Activated T-cell treated with anti-CD3 and anti-CD28 coated beads, Interleukin-2, amount 50 U/mL, for 24 hours (primary cell): ENCODE results near the gene MED17.
"Not testable (repeated sequence)": the region's sequence is repeated elsewhere in the genome, so short reads cannot be mapped to it uniquely, and the experiment has no call there.

ENCODE experiments used
- DNase-seq: peaks from one replicate; pipeline ENCODE4 v3.0.0-alpha.2; 2020
- H3K27ac Mint-ChIP-seq: 2 replicates; pipeline ENCODE4 v1.8.0; 2020; ENCODE audit warnings: mild to moderate bottlenecking, mixed read lengths
- H3K27me3 Mint-ChIP-seq: 2 replicates; pipeline ENCODE4 v1.8.0; 2020; ENCODE audit warnings: mixed read lengths
- H3K36me3 Mint-ChIP-seq: 2 replicates; pipeline ENCODE4 v1.8.0; 2020; ENCODE audit warnings: low read depth, mixed read lengths
- H3K4me1 Mint-ChIP-seq: 2 replicates; pipeline ENCODE4 v1.8.0; 2020; ENCODE audit warnings: low read depth, mixed read lengths
- H3K4me3 Mint-ChIP-seq: 2 replicates; pipeline ENCODE4 v1.8.0; 2020; ENCODE audit warnings: mild to moderate bottlenecking, moderate library complexity, mixed read lengths
- H3K9me3 Mint-ChIP-seq: 2 replicates; pipeline ENCODE4 v1.8.0; 2020; ENCODE audit warnings: mixed read lengths

Gene MED17

DNA sequence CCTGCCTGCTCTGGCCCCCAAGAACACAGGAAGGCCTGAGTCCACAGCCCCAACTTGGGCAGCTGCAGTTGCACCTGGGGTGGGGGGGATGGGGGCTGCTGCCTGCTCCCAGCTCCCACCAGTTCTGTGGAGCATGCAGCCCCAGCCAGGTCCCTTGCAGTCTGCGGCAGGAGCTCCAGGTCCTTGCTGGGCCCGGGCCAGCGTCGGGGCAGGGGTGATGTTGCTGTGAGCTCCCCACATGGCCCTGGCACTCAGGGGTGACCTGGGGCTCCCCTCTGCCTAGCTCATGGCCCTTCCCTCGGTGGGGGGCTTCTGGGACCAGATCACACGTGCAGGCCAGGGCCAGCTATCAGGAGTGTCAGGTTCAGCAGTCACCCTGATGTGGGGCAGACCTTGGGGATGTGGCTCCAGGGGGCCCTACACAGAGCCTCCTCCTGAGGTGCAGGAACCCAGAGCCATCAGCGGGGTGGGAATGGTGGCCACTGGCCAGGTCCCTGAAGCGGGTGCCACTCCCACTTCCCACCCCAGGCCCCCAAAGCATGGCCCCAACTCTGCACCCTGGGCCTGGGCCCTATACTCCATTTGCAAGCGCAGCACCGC is 10.4 kb upstream of the MED17 start:
- Mint-ChIP-seq H3K27me3 (no peaks in the 10 kb centered on the region), H3K9me3 (no peaks in the 10 kb centered on the region), H3K27ac (no peak overlapping the region), H3K4me3 (no peak overlapping the region), H3K4me1 (no peaks in the 10 kb centered on the region), H3K36me3 (peaks cover 3% of the 10 kb centered on the region)
- DNase-seq = no peak

DNA sequence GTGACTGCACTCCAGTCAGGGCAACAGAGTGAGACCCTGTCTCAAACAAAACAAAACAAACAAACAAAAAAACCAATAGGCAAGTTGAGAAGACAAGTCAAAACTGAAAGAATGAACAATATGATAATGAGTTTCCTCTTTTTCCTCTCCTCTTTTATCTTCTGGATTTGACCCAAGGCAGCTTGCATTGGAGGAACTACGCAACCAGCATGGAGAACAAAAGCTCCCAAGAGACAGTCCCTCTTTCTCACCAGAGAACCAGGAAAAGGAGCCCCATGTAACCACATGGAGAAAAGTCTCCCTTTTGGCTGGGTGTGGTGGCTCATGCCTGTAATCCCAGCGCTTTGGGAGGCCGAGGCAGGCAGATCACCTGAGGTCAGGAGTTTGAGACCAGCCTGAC is 9.5 kb upstream of the MED17 start:
- DNase-seq, H3K36me3 Mint-ChIP-seq, H3K9me3 Mint-ChIP-seq, H3K4me1 Mint-ChIP-seq, H3K27ac Mint-ChIP-seq, H3K27me3 Mint-ChIP-seq, H3K4me3 Mint-ChIP-seq: not testable (repeated sequence)

DNA sequence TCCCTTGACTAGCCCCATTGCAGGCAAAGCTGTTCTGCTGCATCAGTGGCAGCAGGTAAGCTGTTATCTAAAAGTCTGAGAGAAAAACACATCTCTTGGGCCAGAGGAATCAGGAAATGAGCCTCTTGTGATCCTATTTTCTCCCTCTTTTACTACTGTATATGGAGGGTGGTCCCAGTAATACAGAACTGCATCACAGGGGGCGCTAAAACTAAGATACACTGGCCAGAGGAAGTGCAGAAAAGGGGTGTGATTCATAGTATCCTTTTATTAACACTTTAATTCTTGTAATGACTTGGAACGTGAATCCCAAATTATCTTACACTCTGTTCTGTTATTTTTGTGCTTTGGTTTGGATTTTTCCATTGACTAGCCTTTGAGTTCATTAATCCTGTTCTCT is 8.8 kb upstream of the MED17 start:
- Mint-ChIP-seq H3K36me3 (peaks cover 7% of the 10 kb centered on the region), H3K4me3 (no peak overlapping the region), H3K4me1 (no peaks in the 10 kb centered on the region), H3K27ac (no peak overlapping the region), H3K27me3 (no peaks in the 10 kb centered on the region), H3K9me3 (no peaks in the 10 kb centered on the region)
- DNase-seq = no peak

DNA sequence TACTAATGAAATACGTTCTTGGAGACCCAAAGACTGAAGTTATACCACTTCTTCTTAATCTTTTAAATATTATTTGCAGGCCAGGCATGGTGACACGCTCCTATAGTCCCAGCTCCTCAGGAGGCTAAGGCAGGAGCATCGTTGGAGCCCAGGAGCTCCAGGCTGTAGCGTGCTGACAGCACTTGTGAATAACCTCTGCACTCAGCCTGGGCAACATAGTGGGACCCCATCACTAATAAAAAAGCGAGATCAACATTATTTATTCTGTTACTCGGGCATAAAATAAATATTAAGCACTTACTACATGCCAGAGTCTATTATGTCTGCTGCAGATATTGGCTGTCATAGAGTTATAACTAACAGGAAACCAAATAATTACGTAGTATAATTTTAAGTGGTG is 720 bp upstream of the MED17 start:
- Mint-ChIP-seq H3K4me3 (peak overlapping the region; percentile 99), H3K27ac (peak overlapping the region; percentile 98), H3K4me1 (peaks cover 36% of the 10 kb centered on the region), H3K36me3 (peaks cover 52% of the 10 kb centered on the region), H3K27me3 (no peaks in the 10 kb centered on the region), H3K9me3 (no peaks in the 10 kb centered on the region)
- DNase-seq = no peak

GRCh38 chr11:93783765-93784144 is 327 bp upstream of the MED17 start:
- peaks cover 54% of the 10 kb centered on the region for H3K36me3 Mint-ChIP-seq
- no peaks in the 10 kb centered on the region for H3K9me3 Mint-ChIP-seq
- no peak for DNase-seq
- peak overlapping the region; percentile 98 for H3K27ac Mint-ChIP-seq
- H3K4me3 Mint-ChIP-seq = peak overlapping the region; percentile 99
- no peaks in the 10 kb centered on the region for H3K27me3 Mint-ChIP-seq
- peaks cover 38% of the 10 kb centered on the region for H3K4me1 Mint-ChIP-seq

GRCh38 chr11:93784935-93785360 is 866 bp downstream of the MED17 start:
- H3K9me3 Mint-ChIP-seq = no peaks in the 10 kb centered on the region
- peaks cover 61% of the 10 kb centered on the region for H3K36me3 Mint-ChIP-seq
- peaks cover 43% of the 10 kb centered on the region for H3K4me1 Mint-ChIP-seq
- DNase-seq = no peak
- no peaks in the 10 kb centered on the region for H3K27me3 Mint-ChIP-seq
- peak overlapping the region; percentile 99 for H3K4me3 Mint-ChIP-seq
- H3K27ac Mint-ChIP-seq = peak overlapping the region; percentile 98

GRCh38 chr11:93791493-93791892 is 7.4 kb downstream of the MED17 start:
- H3K36me3 Mint-ChIP-seq = peaks cover 94% of the 10 kb centered on the region
- H3K9me3 Mint-ChIP-seq = no peaks in the 10 kb centered on the region

GRCh38 chr11:93796441-93797231 is 12.6 kb downstream of the MED17 start:
- Mint-ChIP-seq H3K4me1 (peaks cover 4% of the 10 kb centered on the region), H3K27me3 (no peaks in the 10 kb centered on the region), H3K36me3 (peaks cover 91% of the 10 kb centered on the region), H3K27ac (peak overlapping the region; percentile 3), H3K4me3 (no peak overlapping the region), H3K9me3 (no peaks in the 10 kb centered on the region)
- no peak for DNase-seq

More at GRCh38 chr11:93791493-93791892, 7.4 kb downstream of the MED17 start:
- no peak overlapping the region for H3K4me3 Mint-ChIP-seq
- H3K4me1 Mint-ChIP-seq = peaks cover 33% of the 10 kb centered on the region
- no peaks in the 10 kb centered on the region for H3K27me3 Mint-ChIP-seq
- H3K27ac Mint-ChIP-seq = no peak overlapping the region
- no peak for DNase-seq

DNA sequence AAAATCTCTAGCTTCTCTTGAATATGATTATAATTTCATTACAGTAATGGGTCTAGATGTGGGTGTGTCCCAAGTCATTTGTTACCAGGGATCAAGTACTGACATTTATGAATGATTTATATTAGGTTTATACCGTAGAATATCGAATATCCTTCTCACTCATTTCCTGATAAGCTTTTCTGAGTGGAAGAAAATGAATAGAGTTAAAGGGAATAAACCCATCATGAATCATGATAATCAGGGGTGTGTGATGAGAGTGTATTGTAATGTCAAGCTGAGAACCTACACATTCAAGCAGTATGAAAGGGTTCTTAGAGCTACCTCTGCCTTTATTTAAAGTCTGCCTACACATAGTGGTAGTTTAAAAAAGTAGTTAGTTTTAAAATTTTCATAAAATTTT is 17.3 kb downstream of the MED17 start:
- Mint-ChIP-seq H3K27ac (peak overlapping the region; percentile 37), H3K4me3 (no peak overlapping the region), H3K36me3 (peaks cover 91% of the 10 kb centered on the region), H3K9me3 (no peaks in the 10 kb centered on the region), H3K4me1 (no peaks in the 10 kb centered on the region), H3K27me3 (no peaks in the 10 kb centered on the region)
- no peak for DNase-seq

DNA sequence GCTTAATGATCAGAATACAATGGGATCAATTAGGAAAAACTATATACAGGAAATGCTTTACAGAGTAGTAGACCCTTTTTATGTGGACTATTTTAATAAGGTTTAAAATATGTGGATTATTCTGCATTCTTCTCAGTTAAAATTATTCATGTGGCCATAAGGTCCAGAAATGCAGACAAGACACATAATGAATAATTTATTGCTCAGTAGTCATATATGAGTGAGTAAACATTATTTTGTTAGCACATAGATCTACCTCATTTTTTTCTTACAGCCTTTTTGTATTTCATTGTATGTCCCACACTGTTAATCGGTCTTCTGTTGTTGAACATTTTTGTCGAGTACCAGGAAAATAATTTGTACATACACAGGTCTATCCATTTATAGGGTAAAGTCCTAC is 20.8 kb downstream of the MED17 start:
- H3K27me3 Mint-ChIP-seq = no peaks in the 10 kb centered on the region
- H3K27ac Mint-ChIP-seq = peak overlapping the region; percentile 3
- no peaks in the 10 kb centered on the region for H3K9me3 Mint-ChIP-seq
- DNase-seq = no peak
- no peak overlapping the region for H3K4me3 Mint-ChIP-seq
- peaks cover 91% of the 10 kb centered on the region for H3K36me3 Mint-ChIP-seq
- H3K4me1 Mint-ChIP-seq = no peaks in the 10 kb centered on the region

- Mint-ChIP-seq H3K27me3 (no peaks in the 10 kb centered on the region), H3K4me1 (no peaks in the 10 kb centered on the region), H3K36me3 (peaks cover 92% of the 10 kb centered on the region), H3K27ac (no peak overlapping the region), H3K4me3 (no peak overlapping the region), H3K9me3 (no peaks in the 10 kb centered on the region)
- DNase-seq = no peak
Observed at GRCh38 chr11:93807980-93808379, 23.9 kb downstream of the MED17 start.

- Mint-ChIP-seq H3K27me3 (no peaks in the 10 kb centered on the region), H3K4me1 (no peaks in the 10 kb centered on the region), H3K36me3 (peaks cover 83% of the 10 kb centered on the region), H3K9me3 (no peaks in the 10 kb centered on the region), H3K4me3 (no peak overlapping the region), H3K27ac (no peak overlapping the region)
- no peak for DNase-seq
Observed at GRCh38 chr11:93813974-93814373, 29.9 kb downstream of the MED17 start.

GRCh38 chr11:93814966-93815633 is 31.0 kb downstream of the MED17 start:
- Mint-ChIP-seq H3K4me1 (no peaks in the 10 kb centered on the region), H3K4me3 (no peak overlapping the region), H3K36me3 (peaks cover 72% of the 10 kb centered on the region), H3K27ac (no peak overlapping the region), H3K27me3 (no peaks in the 10 kb centered on the region), H3K9me3 (no peaks in the 10 kb centered on the region)
- DNase-seq = no peak

DNA sequence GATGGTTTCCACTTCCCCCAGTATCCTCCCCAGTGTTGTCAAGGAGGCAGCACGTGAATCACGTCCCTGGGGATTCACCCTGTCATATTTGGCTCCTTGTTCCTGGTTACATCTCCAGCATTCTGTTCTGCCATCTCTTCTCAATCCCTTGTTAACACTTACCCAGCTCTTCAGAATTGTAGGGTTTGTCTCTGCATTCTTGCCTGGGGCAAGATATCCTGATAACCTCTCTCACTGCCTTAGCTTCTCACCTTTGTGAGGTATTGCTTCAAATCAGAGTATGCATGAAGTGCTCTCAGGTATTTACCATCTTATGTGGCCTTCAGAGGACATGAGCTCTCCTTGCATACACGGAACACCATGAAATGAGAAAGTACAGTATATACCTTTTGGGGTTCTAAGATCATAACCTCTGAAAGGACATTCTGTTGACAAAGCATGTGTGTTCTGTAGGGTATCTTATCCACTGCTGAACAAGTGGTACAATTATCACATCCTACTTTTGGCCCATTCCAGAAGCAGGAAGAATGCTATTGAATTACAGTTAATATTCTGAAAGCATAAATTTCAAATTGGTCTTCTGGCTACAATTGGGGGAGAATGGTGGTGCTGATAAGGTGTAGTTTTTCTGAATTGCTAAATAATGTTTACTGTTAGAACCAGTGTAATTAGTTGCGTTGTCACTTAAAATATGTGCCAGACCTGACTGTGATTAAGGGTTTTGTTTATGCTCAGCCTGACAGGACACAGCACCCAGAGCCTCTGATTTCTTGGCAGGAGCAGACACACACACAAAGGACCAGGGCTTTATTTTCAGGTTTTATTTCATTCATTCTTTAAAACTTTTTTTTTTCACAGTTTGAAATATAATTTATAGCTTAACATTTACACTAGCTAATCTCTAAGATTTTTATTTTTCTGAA is 33.6 kb downstream of the MED17 start:
- Mint-ChIP-seq H3K4me1 (no peaks in the 10 kb centered on the region), H3K27ac (no peak overlapping the region), H3K9me3 (no peaks in the 10 kb centered on the region), H3K4me3 (no peak overlapping the region), H3K27me3 (no peaks in the 10 kb centered on the region), H3K36me3 (peaks cover 49% of the 10 kb centered on the region)
- DNase-seq = no peak
